GM21737 (cell line): ENCODE measurements around the gene TMEM91.

Experiments used
- ATAC-seq: cut with Tn5 transposase; IDR thresholded peaks from one replicate; pipeline ENCODE4 v1.9.1; 2021; ENCODE audit warnings: mild to moderate bottlenecking, moderate library complexity; ENCODE audit not compliant: unreplicated experiment

Gene TMEM91

GRCh38 chr19:41409288-41409687 is 33.0 kb downstream of the TMEM91 start:
- ATAC-seq = no peak

- no peak for ATAC-seq
Observed at GRCh38 chr19:41410336-41411054, 34.2 kb downstream of the TMEM91 start.

- no peak for ATAC-seq
Observed at GRCh38 chr19:41411100-41411967, 35.0 kb downstream of the TMEM91 start.

GRCh38 chr19:41411968-41412265 is 35.6 kb downstream of the TMEM91 start:
- ATAC-seq = no peak

- ATAC-seq = no peak
Observed at GRCh38 chr19:41412953-41413352, 36.6 kb downstream of the TMEM91 start.

- no peak for ATAC-seq
Observed at GRCh38 chr19:41413947-41414346, 37.6 kb downstream of the TMEM91 start.

- no peak for ATAC-seq
Observed at GRCh38 chr19:41414461-41414860, 38.1 kb downstream of the TMEM91 start.

GRCh38 chr19:41415154-41415571 is 38.8 kb downstream of the TMEM91 start:
- ATAC-seq = no peak

- ATAC-seq = no peak
Observed at GRCh38 chr19:41416194-41416674, 39.9 kb downstream of the TMEM91 start.

- ATAC-seq = no peak
Observed at GRCh38 chr19:41420101-41420880, 44.0 kb downstream of the TMEM91 start.

- ATAC-seq = no peak
Observed at GRCh38 chr19:41421314-41421713, 45.0 kb downstream of the TMEM91 start.

- no peak for ATAC-seq
Observed at GRCh38 chr19:41421973-41422372, 45.6 kb downstream of the TMEM91 start.

GRCh38 chr19:41422456-41422855 is 46.1 kb downstream of the TMEM91 start:
- no peak for ATAC-seq

- ATAC-seq = no peak
Observed at GRCh38 chr19:41422955-41423354, 46.6 kb downstream of the TMEM91 start.

GRCh38 chr19:41424335-41425173 is 48.2 kb downstream of the TMEM91 start:
- no peak for ATAC-seq

GRCh38 chr19:41425174-41426115 is 49.1 kb downstream of the TMEM91 start:
- no peak for ATAC-seq

- no peak for ATAC-seq
Observed at GRCh38 chr19:41426116-41426841, 49.9 kb downstream of the TMEM91 start.

- ATAC-seq = no peak
Observed at GRCh38 chr19:41426952-41427646, 50.8 kb downstream of the TMEM91 start, which contains the start of gene B3GNT8. Gene B3GNT8, minus strand, starts transcription at chr19:41427374. Its CDS starts 596 bp downstream, at chr19:41426778.
